HEK293 (cell line): Measurements from ENCODE around the gene CENPB.

Experiments
- EGR2 ChIP-seq: fragments of 450-650 bp; formaldehyde crosslinking; IDR thresholded peaks from 2 replicates; pipeline ENCODE4 v1.5.1; 2016; ENCODE audit warnings: low read depth, missing biosample characterization, missing genetic modification characterization
- GLIS1 ChIP-seq: fragments of 450-650 bp; formaldehyde crosslinking; IDR thresholded peaks from 2 replicates; pipeline ENCODE4 v1.5.1; 2016; ENCODE audit warnings: missing biosample characterization, missing genetic modification characterization
- PRDM10 ChIP-seq: fragments of 450-650 bp; formaldehyde crosslinking; IDR thresholded peaks from 2 replicates; pipeline ENCODE4 v1.5.1; 2016; ENCODE audit warnings: missing biosample characterization, missing genetic modification characterization
- PRDM4 ChIP-seq: fragments of 450-650 bp; formaldehyde crosslinking; IDR thresholded peaks from 2 replicates; pipeline ENCODE4 v1.5.1; 2017; ENCODE audit warnings: missing biosample characterization, missing genetic modification characterization
- SP7 ChIP-seq: fragments of 450-650 bp; formaldehyde crosslinking; IDR thresholded peaks from 2 replicates; pipeline ENCODE4 v1.5.1; 2016; ENCODE audit warnings: missing biosample characterization, missing genetic modification characterization
- YY2 ChIP-seq: fragments of 450-650 bp; formaldehyde crosslinking; IDR thresholded peaks from 2 replicates; pipeline ENCODE4 v1.5.1; 2016; ENCODE audit warnings: missing biosample characterization, missing genetic modification characterization
- ZBTB1 ChIP-seq: fragments of 450-650 bp; formaldehyde crosslinking; IDR thresholded peaks from 2 replicates; pipeline ENCODE4 v1.5.1; 2016; ENCODE audit warnings: missing biosample characterization, missing genetic modification characterization
- ZFP41 ChIP-seq: fragments of 450-650 bp; formaldehyde crosslinking; IDR thresholded peaks from 2 replicates; pipeline ENCODE4 v1.5.1; 2016; ENCODE audit warnings: missing biosample characterization, missing genetic modification characterization, borderline replicate concordance
- ZNF138 ChIP-seq: fragments of 450-650 bp; formaldehyde crosslinking; IDR thresholded peaks from 2 replicates; pipeline ENCODE4 v1.5.1; 2016; ENCODE audit warnings: missing biosample characterization, missing genetic modification characterization, borderline replicate concordance
- ZNF174 ChIP-seq: fragments of 450-650 bp; formaldehyde crosslinking; IDR thresholded peaks from 2 replicates; pipeline ENCODE4 v1.5.0; 2017; ENCODE audit warnings: missing biosample characterization, mild to moderate bottlenecking, missing genetic modification characterization
- ZNF518A ChIP-seq: fragments of 450-650 bp; formaldehyde crosslinking; conservative IDR thresholded peaks from 2 replicates; pipeline ENCODE4 v1.5.1; 2016; ENCODE audit warnings: low read depth, missing biosample characterization, missing genetic modification characterization
- ZNF624 ChIP-seq: fragments of 450-650 bp; formaldehyde crosslinking; IDR thresholded peaks from 2 replicates; pipeline ENCODE4 v1.5.1; 2017; ENCODE audit warnings: missing biosample characterization, missing genetic modification characterization
- TF ChIP-seq, protein P1 (sequence below): fragments of 450-650 bp; formaldehyde crosslinking; IDR thresholded peaks from 2 replicates; pipeline ENCODE4 v1.5.1; 2016; ENCODE audit warnings: missing biosample characterization, missing genetic modification characterization
- TF ChIP-seq, protein P2 (sequence below): fragments of 450-650 bp; IDR thresholded peaks from 2 replicates; pipeline ENCODE4 v1.5.1; 2018; ENCODE audit warnings: missing biosample characterization, mild to moderate bottlenecking, missing genetic modification characterization
- TF ChIP-seq, protein P3 (sequence below): fragments of 450-650 bp; formaldehyde crosslinking; IDR thresholded peaks from 2 replicates; pipeline ENCODE4 v1.5.1; 2016; ENCODE audit warnings: missing biosample characterization, missing genetic modification characterization
- TF ChIP-seq, protein P4 (sequence below): fragments of 450-650 bp; IDR thresholded peaks from 2 replicates; pipeline ENCODE4 v1.5.1; 2018; ENCODE audit warnings: missing biosample characterization, missing genetic modification characterization

The CENPB gene

DNA sequence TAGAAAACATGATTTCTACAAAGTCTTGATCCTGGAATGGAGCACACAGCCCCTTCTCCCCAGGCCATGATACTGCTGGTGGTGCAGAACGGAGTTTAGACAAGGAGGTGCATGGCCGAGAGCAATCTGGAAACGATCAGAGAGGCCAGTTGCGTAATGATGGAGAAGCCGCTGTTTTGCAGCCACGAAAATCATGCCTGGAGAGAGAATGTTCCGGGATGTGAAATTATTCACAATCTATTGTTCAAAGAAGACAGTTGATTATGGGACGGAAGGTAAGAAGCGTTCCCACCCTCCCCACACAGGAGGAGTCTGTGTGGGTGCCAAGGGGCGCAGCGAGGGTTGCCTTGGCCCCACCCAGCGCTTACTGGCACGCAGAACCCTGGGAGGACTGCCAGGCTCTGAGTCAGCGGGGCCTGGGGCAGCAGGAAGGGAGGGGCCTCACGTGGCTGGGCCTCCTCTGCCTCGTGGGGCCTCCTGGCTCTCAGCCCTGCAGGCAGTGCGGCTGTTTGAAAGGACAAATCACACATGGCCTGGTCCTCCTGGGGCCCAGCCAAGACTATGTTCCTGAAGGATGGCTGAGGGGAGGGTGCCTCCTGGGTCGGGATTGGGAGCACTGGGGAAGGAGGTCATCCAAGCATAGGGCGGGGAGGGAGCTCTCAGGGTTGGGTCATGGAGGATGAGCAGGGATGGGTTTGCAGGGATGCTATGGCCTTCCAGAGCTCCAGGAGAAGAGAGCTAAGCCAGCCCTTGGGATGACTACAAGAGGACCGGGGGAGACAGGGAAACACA is 25.1 kb upstream of the CENPB start (continued):
- TF ChIP-seq YY2 (tag by site-specific recombination): no peak
- TF ChIP-seq ZNF518A (tag by site-specific recombination): peak; percentile 34; the same call in 1 of the 2 replicates
- peak; percentile 99 for TF ChIP-seq GLIS1
- TF ChIP-seq, protein P1, sequence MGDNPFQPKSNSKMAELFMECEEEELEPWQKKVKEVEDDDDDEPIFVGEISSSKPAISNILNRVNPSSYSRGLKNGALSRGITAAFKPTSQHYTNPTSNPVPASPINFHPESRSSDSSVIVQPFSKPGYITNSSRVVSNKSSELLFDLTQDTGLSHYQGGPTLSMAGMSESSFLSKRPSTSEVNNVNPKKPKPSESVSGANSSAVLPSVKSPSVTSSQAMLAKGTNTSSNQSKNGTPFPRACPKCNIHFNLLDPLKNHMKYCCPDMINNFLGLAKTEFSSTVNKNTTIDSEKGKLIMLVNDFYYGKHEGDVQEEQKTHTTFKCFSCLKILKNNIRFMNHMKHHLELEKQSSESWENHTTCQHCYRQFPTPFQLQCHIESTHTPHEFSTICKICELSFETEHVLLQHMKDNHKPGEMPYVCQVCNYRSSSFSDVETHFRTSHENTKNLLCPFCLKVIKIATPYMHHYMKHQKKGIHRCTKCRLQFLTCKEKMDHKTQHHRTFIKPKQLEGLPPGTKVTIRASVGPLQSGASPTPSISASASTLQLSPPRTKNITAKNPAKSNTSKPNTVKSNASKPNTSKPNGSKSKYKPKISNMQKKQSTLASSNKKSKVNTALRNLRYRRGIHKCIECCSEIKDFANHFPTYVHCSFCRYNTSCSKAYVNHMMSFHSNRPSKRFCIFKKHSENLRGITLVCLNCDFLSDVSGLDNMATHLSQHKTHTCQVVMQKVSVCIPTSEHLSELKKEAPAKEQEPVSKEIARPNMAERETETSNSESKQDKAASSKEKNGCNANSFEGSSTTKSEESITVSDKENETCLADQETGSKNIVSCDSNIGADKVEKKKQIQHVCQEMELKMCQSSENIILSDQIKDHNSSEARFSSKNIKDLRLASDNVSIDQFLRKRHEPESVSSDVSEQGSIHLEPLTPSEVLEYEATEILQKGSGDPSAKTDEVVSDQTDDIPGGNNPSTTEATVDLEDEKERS (tag by site-specific recombination): no peak
- TF ChIP-seq, protein P2, sequence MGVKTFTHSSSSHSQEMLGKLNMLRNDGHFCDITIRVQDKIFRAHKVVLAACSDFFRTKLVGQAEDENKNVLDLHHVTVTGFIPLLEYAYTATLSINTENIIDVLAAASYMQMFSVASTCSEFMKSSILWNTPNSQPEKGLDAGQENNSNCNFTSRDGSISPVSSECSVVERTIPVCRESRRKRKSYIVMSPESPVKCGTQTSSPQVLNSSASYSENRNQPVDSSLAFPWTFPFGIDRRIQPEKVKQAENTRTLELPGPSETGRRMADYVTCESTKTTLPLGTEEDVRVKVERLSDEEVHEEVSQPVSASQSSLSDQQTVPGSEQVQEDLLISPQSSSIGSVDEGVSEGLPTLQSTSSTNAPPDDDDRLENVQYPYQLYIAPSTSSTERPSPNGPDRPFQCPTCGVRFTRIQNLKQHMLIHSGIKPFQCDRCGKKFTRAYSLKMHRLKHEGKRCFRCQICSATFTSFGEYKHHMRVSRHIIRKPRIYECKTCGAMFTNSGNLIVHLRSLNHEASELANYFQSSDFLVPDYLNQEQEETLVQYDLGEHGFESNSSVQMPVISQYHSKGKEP (tag by site-specific recombination): peak; percentile 85
- TF ChIP-seq ZBTB1: 0 out of 2 replicates have a peak, but pooled peaks have one; percentile 43
- TF ChIP-seq PRDM4 (tag by site-specific recombination): peak; percentile 86
- TF ChIP-seq PRDM10 (tag by site-specific recombination): peak; percentile 95
- no peak for TF ChIP-seq ZNF138 (tag by site-specific recombination)
- no peak for TF ChIP-seq ZNF624 (tag by site-specific recombination)
- peak; percentile 96 for TF ChIP-seq SP7 (tag by site-specific recombination)
- TF ChIP-seq, protein P3, sequence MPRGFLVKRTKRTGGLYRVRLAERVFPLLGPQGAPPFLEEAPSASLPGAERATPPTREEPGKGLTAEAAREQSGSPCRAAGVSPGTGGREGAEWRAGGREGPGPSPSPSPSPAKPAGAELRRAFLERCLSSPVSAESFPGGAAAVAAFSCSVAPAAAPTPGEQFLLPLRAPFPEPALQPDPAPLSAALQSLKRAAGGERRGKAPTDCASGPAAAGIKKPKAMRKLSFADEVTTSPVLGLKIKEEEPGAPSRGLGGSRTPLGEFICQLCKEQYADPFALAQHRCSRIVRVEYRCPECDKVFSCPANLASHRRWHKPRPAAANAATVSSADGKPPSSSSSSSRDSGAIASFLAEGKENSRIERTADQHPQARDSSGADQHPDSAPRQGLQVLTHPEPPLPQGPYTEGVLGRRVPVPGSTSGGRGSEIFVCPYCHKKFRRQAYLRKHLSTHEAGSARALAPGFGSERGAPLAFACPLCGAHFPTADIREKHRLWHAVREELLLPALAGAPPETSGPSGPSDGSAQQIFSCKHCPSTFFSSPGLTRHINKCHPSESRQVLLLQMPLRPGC (tag by site-specific recombination): peak; percentile 87
- TF ChIP-seq ZFP41 (tag by site-specific recombination): no peak
- TF ChIP-seq, protein P4, sequence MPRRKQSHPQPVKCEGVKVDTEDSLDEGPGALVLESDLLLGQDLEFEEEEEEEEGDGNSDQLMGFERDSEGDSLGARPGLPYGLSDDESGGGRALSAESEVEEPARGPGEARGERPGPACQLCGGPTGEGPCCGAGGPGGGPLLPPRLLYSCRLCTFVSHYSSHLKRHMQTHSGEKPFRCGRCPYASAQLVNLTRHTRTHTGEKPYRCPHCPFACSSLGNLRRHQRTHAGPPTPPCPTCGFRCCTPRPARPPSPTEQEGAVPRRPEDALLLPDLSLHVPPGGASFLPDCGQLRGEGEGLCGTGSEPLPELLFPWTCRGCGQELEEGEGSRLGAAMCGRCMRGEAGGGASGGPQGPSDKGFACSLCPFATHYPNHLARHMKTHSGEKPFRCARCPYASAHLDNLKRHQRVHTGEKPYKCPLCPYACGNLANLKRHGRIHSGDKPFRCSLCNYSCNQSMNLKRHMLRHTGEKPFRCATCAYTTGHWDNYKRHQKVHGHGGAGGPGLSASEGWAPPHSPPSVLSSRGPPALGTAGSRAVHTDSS (tag by site-specific recombination): peak; percentile 60
- TF ChIP-seq EGR2 (tag by site-specific recombination): peak; percentile 80
- no peak for TF ChIP-seq ZNF174
